Measurements from ENCODE around the gene PFKFB1.
A peak's percentile ranks its signal among the peaks of the same experiment; 100 is the strongest.

Gene PFKFB1

GRCh38 chrX:54994099-54994498 is at the start of gene PFKFB1:
TSS of gene PFKFB1 (minus strand) at chrX:54994188. CDS start at chrX:54994007, 181 bp downstream.
- DNase-seq (ENCODE audit: low read depth) = no peak

GRCh38 chrX:55041514-55041913 is 47.5 kb upstream of the PFKFB1 start:
- DNase-seq (ENCODE audit: low read depth) = no peak

GRCh38 chrX:55039471-55039870 is 45.5 kb upstream of the PFKFB1 start:
- no peak for DNase-seq (ENCODE audit: low read depth)

GRCh38 chrX:55033429-55033828 is 39.4 kb upstream of the PFKFB1 start:
- no peak for DNase-seq (ENCODE audit: low read depth)

- no peak for DNase-seq (ENCODE audit: low read depth)
These were observed 36.5 kb upstream of the PFKFB1 start, which contains the start of gene ALAS2 for GRCh38 chrX:55030271-55031205. TSS of gene ALAS2 (minus strand) at chrX:55030977. CDS start at chrX:55026000, 4,977 bp downstream.

- DNase-seq (ENCODE audit: low read depth) = no peak
These were observed 35.3 kb upstream of the PFKFB1 start for GRCh38 chrX:55029291-55029690.

GRCh38 chrX:55028611-55029010 is 34.6 kb upstream of the PFKFB1 start:
- DNase-seq (ENCODE audit: low read depth) = no peak

- DNase-seq (ENCODE audit: low read depth) = no peak
These were observed 34.1 kb upstream of the PFKFB1 start for GRCh38 chrX:55028040-55028439.

- no peak for DNase-seq (ENCODE audit: low read depth)
These were observed 32.9 kb upstream of the PFKFB1 start for GRCh38 chrX:55026840-55027239.

GRCh38 chrX:55026143-55026542 is 32.2 kb upstream of the PFKFB1 start:
- DNase-seq (ENCODE audit: low read depth) = no peak

- DNase-seq (ENCODE audit: low read depth) = no peak
These were observed 20.9 kb upstream of the PFKFB1 start for GRCh38 chrX:55014897-55015299.

- no peak for DNase-seq (ENCODE audit: low read depth)
These were observed 17.3 kb upstream of the PFKFB1 start for GRCh38 chrX:55011294-55011693.

GRCh38 chrX:55008571-55009358 is 14.8 kb upstream of the PFKFB1 start:
- no peak for DNase-seq (ENCODE audit: low read depth)

GRCh38 chrX:55007656-55008055 is 13.7 kb upstream of the PFKFB1 start:
- DNase-seq (ENCODE audit: low read depth) = no peak

GRCh38 chrX:55006827-55007621 is 13.0 kb upstream of the PFKFB1 start:
- DNase-seq (ENCODE audit: low read depth) = no peak

- DNase-seq (ENCODE audit: low read depth) = no peak
These were observed 11.3 kb upstream of the PFKFB1 start for GRCh38 chrX:55005256-55005655.

- no peak for DNase-seq (ENCODE audit: low read depth)
These were observed 10.2 kb upstream of the PFKFB1 start for GRCh38 chrX:55004231-55004630.

- DNase-seq (ENCODE audit: low read depth) = peak; percentile 82
These were observed 6.0 kb upstream of the PFKFB1 start, which contains the start of gene APEX2 for GRCh38 chrX:54999717-55000598. TSS of gene APEX2 (plus strand) at chrX:55000363. CDS start at chrX:55000423, 60 bp downstream.

GRCh38 chrX:54995621-54996020 is 1.6 kb upstream of the PFKFB1 start:
- DNase-seq (ENCODE audit: low read depth) = no peak

- no peak for DNase-seq (ENCODE audit: low read depth)
These were observed 822 bp upstream of the PFKFB1 start for GRCh38 chrX:54994668-54995351.

All from stimulated activated CD4-positive, alpha-beta T cell treated with anti-CD3 and anti-CD28 coated beads, Interleukin-2, amount 100 ng/mL, for 4 hours (primary cell).